GM19043 (cell line): Measurements from ENCODE around the gene SCPEP1.
"Not testable (repeated sequence)": the region's sequence is repeated elsewhere in the genome, so short reads cannot be mapped to it uniquely, and the experiment has no call there.

Experiments
- ATAC-seq: cut with Tn5 transposase; IDR thresholded peaks from one replicate; pipeline ENCODE4 v1.9.1; 2021; ENCODE audit warnings: low read depth; ENCODE audit not compliant: unreplicated experiment

SCPEP1 gene, protein sequence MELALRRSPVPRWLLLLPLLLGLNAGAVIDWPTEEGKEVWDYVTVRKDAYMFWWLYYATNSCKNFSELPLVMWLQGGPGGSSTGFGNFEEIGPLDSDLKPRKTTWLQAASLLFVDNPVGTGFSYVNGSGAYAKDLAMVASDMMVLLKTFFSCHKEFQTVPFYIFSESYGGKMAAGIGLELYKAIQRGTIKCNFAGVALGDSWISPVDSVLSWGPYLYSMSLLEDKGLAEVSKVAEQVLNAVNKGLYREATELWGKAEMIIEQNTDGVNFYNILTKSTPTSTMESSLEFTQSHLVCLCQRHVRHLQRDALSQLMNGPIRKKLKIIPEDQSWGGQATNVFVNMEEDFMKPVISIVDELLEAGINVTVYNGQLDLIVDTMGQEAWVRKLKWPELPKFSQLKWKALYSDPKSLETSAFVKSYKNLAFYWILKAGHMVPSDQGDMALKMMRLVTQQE

DNA sequence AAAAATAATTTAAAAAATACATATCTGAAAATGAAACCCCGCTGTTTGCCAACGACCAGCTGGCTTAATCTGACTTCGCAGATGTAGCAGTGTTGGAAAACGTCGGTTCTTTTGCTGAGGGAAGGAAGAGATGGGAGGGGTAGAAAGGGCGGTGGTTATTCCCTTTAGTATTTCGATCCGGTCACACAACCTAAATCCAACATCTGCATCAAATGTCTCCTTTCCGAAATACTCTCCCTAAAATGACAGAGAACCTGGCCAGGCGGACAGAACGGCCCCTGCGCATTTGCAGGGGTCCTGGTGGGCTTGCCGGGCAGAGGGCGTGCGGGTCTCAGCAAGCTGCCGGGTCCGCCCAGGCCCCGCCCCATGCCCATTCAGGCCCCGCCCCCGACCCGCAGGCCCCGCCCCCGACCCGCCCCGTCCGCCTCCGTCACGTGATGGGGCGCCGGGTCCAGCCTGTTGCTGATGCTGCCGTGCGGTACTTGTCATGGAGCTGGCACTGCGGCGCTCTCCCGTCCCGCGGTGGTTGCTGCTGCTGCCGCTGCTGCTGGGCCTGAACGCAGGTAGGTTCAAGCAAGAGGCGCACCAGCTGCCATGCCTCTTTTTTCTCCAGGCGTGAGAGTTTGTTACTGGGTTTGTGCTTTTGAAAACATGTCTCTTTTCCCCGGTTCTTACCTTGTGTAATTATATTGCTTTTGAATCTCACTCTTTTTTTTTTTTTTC, at the start of gene SCPEP1:
SCPEP1 (plus strand) TSS at position 459 of the 723 bp plus-strand sequence; CDS start at position 488, 29 bp downstream.
- peak; percentile 73 for ATAC-seq

DNA sequence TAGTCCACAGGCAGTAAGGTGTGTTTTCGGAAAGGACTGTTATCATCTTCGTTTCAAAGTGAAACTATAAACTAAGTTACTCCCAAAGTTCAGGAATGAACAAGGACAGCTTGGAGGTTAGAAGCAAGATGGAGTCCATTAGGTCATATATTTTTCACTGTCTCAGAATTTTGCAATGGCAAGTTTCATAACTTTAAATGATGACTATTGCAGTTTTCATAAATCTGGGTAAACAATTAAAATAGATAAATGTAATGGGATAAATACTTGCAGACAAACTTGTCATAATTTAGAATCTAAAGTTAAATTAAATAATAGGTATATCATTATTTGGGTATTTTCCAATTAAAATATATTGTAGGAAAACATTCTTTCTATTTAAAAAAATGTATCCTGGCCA, 49.3 kb upstream of the SCPEP1 start:
- no peak for ATAC-seq

DNA sequence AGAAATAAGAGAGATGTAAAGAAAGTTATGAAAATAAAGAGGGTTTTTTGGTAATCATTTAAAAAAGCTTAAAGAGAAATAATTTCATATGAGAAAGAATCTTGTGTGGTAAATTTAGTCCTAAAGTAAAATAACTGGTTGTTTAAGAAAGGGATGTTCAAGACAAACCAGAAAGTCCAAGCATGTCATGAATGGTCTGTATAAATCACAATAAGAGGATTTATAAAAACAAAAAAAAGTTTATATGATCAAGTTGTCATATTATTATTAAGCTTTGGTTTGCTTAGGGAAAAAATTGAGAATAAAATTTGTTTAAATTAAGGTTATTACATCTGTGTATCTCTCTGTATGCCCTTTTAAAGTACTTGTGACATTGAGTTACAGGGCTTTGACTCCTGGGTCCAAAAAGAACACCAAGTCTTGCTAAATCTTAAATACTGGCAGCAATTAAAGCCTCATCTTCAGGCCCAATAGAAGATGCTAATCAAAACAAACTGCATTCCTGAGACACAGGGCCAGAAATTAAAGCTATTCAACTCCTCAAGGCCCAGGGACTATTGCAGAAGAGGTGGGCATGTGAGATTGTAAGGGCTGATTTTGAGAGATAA, 48.5 kb upstream of the SCPEP1 start:
- no peak for ATAC-seq

DNA sequence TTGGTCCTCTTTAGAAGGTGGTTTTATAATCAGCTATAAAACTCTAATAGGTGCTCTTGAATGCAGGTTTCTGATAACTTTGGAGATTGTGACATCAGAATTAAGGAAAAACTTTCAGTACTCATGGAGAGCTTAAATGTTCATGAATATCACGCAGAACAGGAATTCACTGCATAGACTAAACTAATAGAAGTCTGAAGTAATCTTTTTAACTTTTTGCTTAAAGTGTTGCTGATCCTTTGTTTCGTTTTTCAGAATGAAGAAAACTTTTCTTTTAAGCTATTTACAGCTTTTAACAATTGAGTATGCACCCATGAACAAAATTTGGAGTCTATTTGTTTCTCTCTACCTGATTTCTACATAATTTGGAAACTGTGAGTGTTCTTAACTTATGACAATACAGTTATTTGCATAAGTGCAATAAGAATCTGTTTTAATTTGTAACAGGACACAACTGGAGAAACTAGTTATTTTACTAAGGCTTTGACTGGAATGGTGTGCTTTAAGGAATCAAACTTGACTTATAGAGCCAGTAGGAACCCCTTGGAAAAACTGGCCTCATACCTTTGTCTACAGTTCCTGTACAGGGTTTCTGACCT, 47.1 kb upstream of the SCPEP1 start:
- ATAC-seq: no peak

DNA sequence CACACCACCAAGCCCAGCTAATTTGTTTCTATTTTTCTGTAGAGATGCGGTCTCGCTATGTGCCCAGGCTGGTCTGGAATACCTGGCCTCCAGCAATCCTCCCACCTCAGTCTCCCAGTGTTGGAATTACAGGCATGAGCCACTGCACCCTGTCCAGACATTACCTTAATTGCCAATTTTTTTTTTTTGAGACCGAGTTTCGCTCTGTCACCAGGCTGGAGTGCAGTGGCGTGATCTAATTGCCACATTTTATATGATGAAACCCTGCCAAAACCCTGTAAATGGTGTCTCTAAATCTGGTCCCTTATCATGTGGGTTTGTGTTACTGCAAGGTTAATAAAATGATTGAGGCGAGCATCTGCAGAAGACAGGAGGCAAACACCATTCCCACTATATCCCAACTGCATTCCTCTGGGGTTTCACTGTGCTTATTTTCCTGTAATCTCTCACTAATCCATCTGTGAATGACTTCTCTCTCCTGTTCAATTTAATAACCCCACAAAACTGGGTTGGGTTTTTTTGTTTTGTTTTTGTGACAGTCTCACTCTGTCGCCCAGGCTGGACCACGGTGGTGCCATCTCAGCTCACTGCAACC, 44.7 kb upstream of the SCPEP1 start:
- no peak for ATAC-seq

DNA sequence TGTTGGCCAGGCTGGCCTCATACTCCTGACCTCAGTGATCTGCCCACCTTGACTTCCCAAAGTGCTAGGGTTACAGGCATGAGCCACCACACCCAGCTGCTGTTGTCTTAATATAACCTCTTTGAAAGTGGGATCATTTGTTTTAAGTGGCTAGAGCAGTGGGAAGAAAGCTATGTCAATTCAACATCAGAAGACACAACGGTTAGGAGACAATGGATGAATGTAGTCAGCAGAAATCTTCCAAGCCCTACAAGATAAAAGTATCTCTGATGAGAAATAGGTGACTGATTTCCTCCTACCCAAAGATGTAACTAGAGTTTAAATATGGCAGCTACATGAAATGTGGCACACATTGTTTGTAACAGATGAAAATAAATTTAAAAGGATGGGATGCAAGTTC, 44.1 kb upstream of the SCPEP1 start:
- ATAC-seq: no peak

DNA sequence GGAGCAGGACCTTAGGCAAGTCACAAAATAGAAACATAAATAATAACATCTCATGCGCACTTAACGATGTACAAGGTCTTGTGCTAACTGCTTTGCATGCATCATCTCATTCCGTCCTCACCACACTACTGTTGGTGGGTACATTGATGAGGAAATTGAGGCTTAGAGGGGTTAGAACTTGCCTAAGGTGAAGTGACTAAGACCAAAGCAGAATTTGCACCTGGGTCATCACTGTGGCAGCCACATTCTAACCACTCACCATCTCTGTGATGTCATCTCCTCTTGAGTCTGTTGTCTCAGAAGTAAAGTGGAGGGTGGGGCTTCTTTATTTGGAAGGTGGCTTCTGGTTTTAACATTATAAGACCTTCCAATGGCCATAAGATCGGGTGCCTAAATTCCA, 43.7 kb upstream of the SCPEP1 start:
- no peak for ATAC-seq

DNA sequence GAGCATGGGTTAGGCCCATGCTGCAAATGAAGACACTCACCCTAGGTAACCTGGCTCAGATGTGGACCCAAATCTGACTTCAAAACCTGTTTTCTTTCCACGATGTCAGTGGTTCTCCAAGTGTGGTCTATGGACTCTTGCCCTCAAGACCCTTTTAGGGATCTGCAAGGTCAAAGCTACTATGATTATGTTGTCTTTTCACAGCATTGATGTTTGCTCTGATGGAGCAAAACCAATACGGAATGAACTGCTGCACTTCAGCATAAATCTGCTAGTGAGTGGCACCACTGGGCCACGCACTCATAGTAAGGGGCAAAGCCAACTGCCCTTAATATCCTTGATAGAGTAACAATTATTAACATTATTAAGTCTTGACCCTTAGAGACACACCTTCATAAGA, 42.5 kb upstream of the SCPEP1 start:
- ATAC-seq: no peak

DNA sequence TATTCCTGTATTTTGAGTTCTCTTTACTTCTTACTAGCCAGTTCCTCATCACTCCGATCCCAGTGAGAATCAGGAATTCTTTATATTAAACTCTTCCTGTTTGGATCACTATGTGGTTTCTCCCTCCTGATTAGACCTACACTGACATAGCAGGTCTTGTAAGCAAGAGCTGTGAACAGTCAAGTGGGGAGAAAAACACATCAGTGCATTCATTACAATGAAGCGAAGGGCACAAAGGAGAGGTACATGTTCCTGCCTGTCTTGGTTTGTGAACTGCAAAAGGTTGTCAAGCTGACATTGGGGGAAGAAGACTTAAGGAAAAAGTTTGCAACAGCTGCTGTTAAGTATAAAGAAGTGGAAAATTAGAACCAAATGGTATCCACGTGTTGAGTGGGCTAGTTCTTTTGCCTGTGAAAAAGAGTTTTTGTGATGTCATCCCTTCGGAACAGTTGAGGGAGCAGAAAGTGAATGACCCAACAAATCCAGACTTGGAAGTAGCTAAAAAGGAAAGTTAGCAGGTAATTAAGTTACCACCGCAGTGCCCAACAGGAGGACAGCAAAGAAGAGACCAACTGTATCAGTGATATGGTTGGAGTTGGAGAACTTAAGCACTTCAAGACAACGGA, 41.1 kb upstream of the SCPEP1 start:
- ATAC-seq: no peak

DNA sequence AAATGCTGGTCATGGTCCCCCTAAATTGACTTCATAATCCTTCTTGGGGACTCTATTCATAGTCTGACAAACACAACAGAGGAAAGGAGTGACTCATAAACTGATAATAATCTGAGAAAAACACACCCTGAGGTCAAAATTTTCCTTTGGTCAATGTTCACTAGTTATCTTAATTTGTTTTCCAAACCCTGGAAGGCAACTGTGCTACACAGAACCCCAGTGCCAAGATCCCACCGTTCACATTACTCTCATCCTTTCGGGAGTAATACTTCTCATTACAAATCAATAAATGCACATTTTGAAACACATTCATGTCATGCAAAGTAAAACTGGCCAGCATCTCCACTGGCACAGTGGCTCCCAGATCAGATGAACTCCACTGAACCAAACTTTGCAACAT, 40.2 kb upstream of the SCPEP1 start:
- no peak for ATAC-seq

DNA sequence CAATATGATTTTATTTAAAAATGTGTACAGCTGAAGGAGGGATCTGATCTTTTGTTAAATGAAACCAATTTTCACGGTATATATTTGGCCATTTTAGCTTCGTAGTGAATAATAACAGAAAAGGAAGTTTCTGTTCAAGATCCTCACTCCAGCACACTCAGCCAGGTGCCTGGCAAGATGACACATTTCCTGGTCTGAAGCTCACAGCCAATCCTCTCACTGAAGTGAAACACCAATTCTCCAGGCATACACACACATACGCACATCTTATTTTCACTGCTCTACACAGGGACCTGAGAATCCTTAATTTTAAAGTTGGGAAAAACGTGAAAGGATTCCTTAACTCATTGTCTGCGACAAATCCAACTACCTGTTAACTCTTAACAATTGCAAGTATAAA, 39.7 kb upstream of the SCPEP1 start:
- not testable (repeated sequence) for ATAC-seq

DNA sequence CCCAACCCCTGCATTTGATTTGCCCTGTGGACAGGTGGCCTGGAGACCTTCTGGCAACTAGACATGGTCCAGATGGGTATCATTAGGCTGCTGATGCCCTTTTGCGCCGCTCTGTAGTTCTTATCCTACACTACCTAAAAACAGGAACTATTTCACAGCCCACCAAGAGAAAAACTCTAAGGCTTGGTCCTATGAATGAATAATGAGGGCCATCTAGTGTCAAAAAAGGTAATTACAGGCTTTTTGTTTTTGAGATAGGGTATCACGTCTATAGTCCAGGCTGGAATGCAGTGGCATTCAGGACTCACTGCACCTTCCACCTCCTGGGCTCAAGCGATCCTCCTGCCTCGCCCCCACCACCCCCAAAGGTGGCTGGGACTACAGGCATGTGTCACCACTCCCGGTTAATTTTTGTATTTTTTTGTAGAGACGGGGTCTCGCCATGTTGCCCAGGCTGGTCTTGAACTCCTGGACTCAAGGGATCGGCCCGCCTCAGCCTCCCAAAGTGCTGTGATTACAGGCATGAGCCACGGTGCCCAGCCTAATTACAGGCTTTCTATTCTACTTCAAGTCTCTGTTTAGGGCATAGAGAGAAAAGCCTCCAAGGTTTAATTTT, 38.0 kb upstream of the SCPEP1 start:
- no peak for ATAC-seq

DNA sequence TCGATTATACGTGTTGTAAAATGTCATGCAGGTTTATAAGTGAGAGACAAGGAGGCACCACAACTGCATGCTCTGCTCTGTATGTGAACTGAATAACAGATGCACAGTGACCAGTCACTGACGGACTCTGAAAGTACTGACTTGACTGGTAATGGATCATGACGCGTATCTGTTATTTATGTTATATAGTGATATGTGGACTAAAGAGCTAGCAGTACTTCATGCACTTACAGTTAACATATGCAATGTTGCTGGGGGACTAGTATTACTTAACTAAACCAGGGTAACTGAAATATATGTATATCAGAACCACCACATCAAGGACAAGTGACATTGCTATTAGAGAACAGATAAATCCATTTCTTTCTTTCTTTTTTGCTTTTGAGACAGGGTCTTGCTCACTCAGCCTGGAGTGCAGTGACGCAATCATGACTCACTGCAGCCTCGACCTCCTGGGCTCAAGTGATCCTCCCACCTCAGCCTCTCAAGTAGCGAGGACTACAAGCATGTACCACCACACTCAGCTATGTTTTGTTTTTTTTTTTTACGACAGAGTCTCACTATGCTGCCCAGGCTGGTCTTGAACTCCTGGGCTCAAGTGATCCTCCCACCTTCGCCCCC, 34.3 kb upstream of the SCPEP1 start:
- ATAC-seq: no peak

DNA sequence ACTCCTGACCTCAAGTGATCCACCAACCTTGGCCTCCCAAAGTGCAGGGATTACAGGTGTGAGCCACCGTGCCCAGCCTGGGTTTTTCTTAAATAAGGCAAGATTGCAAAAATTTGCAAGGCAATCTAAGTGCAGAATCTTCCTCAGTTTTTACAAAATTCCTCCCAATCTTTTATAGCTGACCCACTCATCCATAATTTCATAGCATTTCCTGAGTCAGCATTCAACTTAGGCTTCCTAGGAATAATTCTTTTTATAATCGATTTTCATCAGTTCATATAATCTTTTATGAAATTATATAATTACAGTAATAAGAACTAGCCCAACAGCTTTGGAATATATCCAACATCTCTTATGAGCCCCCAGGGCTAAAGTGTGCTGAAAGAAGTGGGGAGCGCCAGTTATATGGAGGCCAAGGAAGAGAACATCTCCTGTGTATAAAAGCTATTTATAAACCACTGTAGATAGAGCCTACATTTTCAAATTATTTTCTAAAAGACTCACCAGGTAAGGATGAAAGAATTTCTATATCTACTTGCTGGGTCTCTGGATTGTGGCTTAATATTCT, 31.9 kb upstream of the SCPEP1 start:
- ATAC-seq: no peak

DNA sequence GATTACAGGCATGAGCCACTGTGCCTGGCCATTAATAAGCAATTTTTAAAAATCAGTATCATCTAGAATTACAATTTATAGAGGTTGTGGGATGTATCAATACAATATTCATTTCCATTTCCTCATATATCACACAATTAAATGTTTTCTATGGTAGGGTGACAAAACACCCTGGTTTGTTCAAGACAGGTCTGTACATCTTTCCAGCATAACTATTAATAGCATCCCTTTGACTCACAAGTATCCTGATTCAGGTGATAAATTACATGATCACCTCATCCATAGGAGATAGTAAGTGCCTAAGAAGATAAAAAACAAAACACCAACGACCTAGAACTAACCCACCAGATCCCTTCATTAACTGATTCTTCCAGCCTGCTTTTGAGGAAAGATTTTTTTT, 30.2 kb upstream of the SCPEP1 start:
- ATAC-seq: no peak

DNA sequence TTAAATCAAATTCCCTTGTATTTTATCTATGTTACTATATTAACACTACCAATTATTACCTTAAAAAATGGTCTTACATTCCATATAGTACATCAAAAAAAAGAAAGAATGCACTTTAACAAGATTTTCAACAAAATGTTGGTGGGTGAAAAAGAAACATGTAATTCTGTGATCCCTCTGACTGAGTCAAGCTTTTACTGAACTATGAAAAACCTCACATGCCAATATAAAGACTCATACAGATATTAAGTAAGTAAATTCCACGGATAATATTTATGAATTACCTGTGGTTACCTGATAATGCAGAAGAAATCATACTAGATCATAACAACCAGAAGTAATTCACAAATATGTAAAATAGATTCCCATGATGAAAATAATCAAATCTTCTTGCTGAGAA, 29.4 kb upstream of the SCPEP1 start:
- no peak for ATAC-seq

DNA sequence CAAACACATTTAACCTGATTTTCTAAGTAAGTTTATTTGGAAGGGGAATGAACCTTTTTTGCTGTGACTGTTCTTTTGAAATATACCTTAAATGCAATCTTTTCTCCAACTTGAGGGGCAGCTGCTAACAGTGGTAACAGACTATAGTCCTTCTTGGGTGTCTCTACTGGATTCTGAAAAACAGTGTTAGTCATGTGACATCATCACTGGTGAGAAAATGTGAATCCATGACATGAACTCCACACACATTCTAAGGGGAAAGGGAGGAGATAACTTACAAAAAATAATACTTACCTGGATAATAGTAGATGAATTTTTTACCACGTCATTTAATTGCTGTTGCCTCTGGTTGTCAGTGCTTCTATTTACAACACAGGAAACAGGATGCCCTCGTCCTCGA, 28.3 kb upstream of the SCPEP1 start:
- ATAC-seq: no peak

DNA sequence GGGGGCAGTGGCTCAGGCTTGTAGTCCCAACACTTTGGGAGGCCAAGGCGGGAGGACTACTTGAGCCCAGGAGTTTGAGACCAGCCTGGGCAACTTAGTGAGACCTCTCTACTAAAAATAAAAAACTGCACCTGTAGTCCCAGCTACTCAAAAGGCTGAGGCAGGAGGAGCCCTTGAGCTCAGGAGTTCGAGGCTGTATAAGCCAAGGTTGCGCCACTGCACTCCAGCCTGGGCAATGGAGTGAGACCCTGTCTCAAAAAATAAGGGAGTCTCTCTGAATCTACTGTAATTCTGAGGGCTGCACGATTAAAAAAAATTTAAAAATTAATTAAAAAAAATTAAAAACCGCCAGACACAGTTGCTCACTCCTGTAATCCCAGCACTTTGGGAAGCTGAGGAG, 20.9 kb upstream of the SCPEP1 start:
- ATAC-seq: no peak
